ENCODE results near the gene EEF1A2. TPM values are rescaled to one million over a fixed set of nuclear protein-coding genes. Genes with fewer than 3 reads are reported as not detected.

Gene EEF1A2
- total and polyA plus RNA-seq, 2 of the 4 experiments (the other 2 are of a cell fraction): 1.3 to 4.6 TPM

DNA sequence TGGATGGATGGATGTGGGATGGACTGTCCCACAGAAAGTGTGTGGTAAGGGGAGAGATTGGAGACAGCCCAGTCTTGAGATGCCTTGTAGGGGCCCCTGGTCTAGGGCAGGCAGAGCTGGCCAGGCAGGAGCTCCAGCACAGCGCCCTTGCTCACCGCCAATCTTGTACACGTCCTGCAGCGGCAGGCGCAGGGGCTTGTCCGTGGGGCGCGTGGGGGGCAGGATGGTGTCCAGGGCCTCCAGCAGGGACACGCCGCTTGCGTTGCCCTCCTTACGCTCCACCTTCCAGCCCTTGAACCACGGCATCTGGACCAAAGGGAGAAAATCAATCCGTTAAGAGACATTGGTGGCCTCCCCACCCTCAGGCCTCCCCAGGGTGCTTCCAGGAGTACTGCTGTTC is 5.9 kb downstream of the EEF1A2 start:
- Histone ChIP-seq H3K23ac (ENCODE audit: low read depth, low read length) (no peak overlapping the region), H2BK20ac (ENCODE audit: low read depth, low read length) (no peak overlapping the region), H3K14ac (replicated peaks; ENCODE audit: low read depth, low read length) (no peak overlapping the region), H4K8ac (ENCODE audit: low read depth in 2 of 2, low read length in 2 of 2) (no peak overlapping the region), H4K91ac (ENCODE audit: insufficient read depth, low read depth, low read length) (no peak overlapping the region), H3K4me1 (ENCODE audit: control insufficient read depth, insufficient read depth, low read length) (no peaks in the 10 kb centered on the region), H3K9me1 (ENCODE audit: insufficient read depth, low read length) (no peaks in the 10 kb centered on the region), H3K9me3 (ENCODE audit: control insufficient read depth, insufficient read depth, low read length) (no peaks in the 10 kb centered on the region), H2AK9ac (replicated peaks; ENCODE audit: low read depth, low read length, poor library complexity) (no peak overlapping the region), H2BK120ac (ENCODE audit: low read depth, low read length) (no peak overlapping the region), H3K36me3 (ENCODE audit: control insufficient read depth, insufficient read depth, low read length) (no peaks in the 10 kb centered on the region), H3K4me2 (ENCODE audit: low read depth, low read length) (no peak overlapping the region), H3K79me1 (ENCODE audit: low read depth in 1 of 2, low read length in 2 of 2) (no peaks in the 10 kb centered on the region), H3K9ac (ENCODE audit: low read depth, low read length) (no peak overlapping the region), H3K27ac (ENCODE audit: insufficient read depth, low read length) (no peak overlapping the region), H2BK5ac (ENCODE audit: low read depth, low read length, poor library complexity, severe bottlenecking) (no peak overlapping the region), H2BK15ac (ENCODE audit: low read depth, low read length) (no peak overlapping the region), H3K18ac (ENCODE audit: low read depth, low read length) (no peak overlapping the region), H4K5ac (ENCODE audit: low read depth, low read length) (no peak overlapping the region), H3K4ac (ENCODE audit: low read depth, low read length) (no peak overlapping the region), H2AFZ (replicated peaks; ENCODE audit: low read length, poor library complexity) (no peak overlapping the region), H4K20me1 (ENCODE audit: insufficient read depth, low read length) (peaks cover 4% of the 10 kb centered on the region), H3K27me3 (ENCODE audit: control insufficient read depth, insufficient read depth, low read length) (peaks cover 10% of the 10 kb centered on the region; the same call in 1 of the 2 replicates), H3K56ac (ENCODE audit: extremely low read depth, insufficient read depth, low read length) (no peak overlapping the region), H3K4me3 (ENCODE audit: insufficient read depth, low read depth, low read length) (no peak overlapping the region), H2AK5ac (ENCODE audit: low read depth, low read length) (no peak overlapping the region)
- in situ Hi-C loops (cut with MboI; ENCODE audit: low sequenced_read_pairs): no loop called here
- ATAC-seq (ENCODE audit: low read depth) (no peak), DNase-seq (no peak)
- intact Hi-C loops (cut with micrococcal nuclease): no loop called here
- 92% methylated on average over 6 of the region's 14 CpGs; no CpG with 5 or more reads in 1 of the 2 experiments for WGBS, 2 experiments (ENCODE audit: extremely low coverage in 2 of 2, insufficient read length in 1 of 2)
- dilution Hi-C loops (cut with HindIII; ENCODE audit: low sequenced_read_pairs, unreplicated experiment): no loop called here
- CTCF ChIA-PET: no interaction called here
- BruUV-seq (replicated peaks): no TSS peak
- TF ChIP-seq SMC3 (IDR thresholded peaks at IDR 0.05; ENCODE audit: low read depth, low read length) (no peak), RAD21 (IDR thresholded peaks at IDR 0.05; ENCODE audit: low read length) (no peak), NFE2L2 (IDR thresholded peaks at IDR 0.05; ENCODE audit: low read depth, low read length) (no peak), CEBPB (IDR thresholded peaks at IDR 0.05; ENCODE audit: low read depth, low read length) (no peak), RCOR1 (IDR thresholded peaks at IDR 0.05; ENCODE audit: insufficient replicate concordance, low read length) (no peak), RFX5 (IDR thresholded peaks at IDR 0.05; ENCODE audit: low read depth, low read length) (no peak), MAFK (IDR thresholded peaks at IDR 0.05; ENCODE audit: low read depth, low read length) (no peak), MAZ (IDR thresholded peaks at IDR 0.05; ENCODE audit: borderline replicate concordance, low read depth, low read length) (no peak), CHD1 (IDR thresholded peaks at IDR 0.05; ENCODE audit: low read depth, low read length) (no peak), FOS (IDR thresholded peaks at IDR 0.05; ENCODE audit: low read depth, low read length) (no peak)
- TF ChIP-seq, protein P1, sequence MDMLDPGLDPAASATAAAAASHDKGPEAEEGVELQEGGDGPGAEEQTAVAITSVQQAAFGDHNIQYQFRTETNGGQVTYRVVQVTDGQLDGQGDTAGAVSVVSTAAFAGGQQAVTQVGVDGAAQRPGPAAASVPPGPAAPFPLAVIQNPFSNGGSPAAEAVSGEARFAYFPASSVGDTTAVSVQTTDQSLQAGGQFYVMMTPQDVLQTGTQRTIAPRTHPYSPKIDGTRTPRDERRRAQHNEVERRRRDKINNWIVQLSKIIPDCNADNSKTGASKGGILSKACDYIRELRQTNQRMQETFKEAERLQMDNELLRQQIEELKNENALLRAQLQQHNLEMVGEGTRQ (IDR thresholded peaks at IDR 0.05; ENCODE audit: low read depth, low read length): no peak
- POLR2A ChIA-PET (ENCODE audit: unreplicated experiment): no interaction called here

Data from IMR-90 (cell line).